CD4-positive, alpha-beta T cell treated with Interleukin-6 at 100 ng/mL for 8 hours (primary cell): ENCODE data around the gene NOS3.
"Not testable (repeated sequence)": the region's sequence is repeated elsewhere in the genome, so short reads cannot be mapped to it uniquely, and the experiment has no call there.

ENCODE experiments used
- DNase-seq: peaks from one replicate; pipeline ENCODE4 v3.0.0-alpha.2; 2020; ENCODE audit warnings: mixed read lengths, low spot score

Gene NOS3

DNA sequence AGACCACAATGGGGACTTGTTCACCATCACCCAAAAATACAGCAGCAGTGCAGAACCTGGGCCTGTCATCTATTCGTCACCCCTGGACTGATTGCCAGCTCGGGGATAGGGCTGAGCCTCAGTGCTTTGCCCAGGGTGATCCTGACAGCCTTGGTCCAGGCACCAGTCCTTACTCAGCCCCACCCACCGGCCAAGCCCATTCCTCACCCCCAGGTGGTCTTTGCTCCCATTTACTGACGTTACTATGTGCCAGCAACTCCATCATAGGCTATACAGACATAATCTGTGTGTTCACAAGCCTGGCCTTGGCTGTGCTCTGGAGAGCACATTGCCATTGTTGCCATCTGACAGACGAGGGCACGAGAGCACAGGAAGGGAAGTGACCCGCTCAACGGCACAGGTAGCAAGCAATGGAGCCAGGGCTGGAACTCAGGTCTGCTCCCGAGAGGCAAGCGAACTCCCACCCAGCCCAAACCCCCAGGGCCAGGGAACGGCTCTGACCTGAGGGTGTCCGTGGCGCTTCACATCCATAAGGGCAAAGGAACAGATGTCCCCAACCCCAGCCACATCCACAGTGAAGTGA is 26.6 kb downstream of the NOS3 start:
- DNase-seq: no peak

DNA sequence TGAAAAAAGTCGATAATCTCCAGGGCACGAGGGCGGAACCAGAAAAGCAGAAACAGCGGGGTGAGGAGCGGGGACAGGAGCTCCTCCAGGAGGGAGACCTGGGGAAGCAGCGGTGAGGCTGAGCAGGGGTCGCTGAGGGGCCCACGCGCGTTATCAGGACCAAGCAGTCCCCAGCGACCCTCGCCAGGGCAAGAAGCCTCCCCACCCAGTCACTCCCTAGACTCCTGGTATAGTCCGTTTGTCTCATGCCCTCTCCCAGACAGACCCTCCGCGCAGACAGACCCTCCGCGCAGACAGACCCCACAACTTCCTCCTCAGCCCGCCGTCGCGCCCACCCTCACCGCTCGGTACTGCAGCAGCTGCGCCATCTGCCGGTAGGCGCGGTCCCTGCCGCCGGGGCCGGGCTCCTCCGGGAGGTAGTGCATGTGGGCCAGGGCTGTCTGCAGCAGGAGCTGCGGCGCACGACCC is 27.2 kb downstream of the NOS3 start:
- DNase-seq: peak; percentile 76

DNA sequence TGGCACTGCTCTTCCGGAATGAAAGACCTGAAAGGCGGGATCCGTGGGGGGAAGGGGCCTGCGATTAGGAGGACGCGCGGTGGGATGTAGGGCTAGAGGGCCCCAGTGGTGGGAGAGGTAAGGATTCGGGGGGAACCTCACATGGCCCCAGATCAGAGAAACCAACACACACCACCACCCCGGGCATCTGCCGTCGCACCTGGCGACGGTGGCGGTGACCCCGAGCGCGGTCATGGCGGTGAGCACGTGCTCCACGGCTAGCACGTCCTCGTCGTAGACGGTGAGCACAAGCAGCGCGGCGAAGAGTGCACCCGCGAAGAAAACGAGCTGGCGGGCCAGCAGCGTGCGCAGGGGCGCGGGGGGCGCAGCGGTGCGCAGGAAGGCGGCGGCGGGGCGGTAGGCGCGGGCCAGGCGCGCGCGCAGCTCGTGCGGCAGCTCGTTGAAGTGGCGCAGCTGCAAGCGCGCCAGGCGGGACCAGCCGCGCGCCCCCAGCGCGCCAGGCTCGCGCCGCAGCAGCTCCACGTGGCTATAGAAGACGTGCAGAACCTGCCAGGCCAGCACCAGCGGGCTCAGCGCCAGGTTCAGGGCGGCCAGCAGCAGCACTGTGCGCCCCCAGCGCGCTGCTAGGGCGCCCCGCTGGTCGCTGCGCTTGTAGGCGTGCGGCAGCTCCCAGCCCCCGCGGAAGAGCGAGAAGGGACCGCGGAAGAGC is 27.8 kb downstream of the NOS3 start:
- DNase-seq: no peak

DNA sequence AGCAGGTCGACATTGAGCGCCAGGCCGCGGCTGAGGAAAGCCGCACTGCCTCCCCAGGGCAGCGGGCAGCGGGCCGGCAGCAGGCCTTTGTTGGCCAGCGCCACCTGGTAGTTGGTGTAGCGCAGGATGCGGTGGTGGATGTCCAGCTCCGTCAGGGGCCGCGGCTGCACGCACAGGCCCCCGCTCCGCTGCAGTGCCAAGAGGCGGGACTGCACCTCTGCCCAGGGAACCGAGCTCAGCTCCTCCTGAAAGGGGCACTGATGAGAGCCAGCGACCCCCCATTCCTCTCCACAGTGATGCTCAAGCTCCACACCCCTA is 28.3 kb downstream of the NOS3 start:
- no peak for DNase-seq

DNA sequence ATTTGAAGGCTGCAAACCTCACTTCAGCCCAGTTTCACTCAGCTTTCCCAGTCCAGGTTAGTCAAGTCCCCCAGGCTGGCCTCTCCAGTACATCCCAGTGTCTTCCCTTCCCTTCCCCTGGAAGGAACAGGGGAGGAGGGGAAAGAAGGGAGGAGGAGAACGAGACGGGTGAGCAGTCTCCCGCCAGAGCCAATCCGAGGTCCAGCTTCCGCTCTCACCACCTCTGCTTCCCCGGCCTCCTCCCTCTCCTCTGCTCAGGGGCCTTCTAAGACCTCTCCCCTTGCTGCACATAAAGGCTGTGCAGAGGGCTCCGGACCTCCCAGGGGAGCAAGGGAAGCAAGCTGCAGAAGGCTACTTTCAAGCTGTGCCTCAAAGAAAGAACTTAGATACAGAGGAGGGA is 29.4 kb downstream of the NOS3 start:
- DNase-seq: no peak

DNA sequence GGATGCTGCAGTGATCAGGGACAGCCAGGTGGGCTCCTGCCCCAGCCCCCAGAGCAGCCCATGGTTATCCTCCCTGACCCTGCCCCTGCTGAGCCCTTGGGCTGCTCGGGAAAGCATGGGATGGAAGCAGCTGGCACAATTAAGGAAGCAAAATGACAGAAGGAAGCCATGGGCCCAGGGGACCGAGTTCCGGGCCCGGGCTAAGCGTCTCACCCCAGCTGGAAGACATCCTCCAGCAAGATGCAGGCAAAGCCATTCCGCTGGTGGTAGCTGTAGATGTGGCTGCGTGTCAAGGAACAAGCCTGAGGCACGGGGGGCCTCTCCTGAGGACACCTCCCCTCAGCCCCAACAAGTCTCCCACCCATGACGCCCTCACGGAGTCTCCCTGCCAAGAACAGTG is 32.4 kb downstream of the NOS3 start:
- no peak for DNase-seq

DNA sequence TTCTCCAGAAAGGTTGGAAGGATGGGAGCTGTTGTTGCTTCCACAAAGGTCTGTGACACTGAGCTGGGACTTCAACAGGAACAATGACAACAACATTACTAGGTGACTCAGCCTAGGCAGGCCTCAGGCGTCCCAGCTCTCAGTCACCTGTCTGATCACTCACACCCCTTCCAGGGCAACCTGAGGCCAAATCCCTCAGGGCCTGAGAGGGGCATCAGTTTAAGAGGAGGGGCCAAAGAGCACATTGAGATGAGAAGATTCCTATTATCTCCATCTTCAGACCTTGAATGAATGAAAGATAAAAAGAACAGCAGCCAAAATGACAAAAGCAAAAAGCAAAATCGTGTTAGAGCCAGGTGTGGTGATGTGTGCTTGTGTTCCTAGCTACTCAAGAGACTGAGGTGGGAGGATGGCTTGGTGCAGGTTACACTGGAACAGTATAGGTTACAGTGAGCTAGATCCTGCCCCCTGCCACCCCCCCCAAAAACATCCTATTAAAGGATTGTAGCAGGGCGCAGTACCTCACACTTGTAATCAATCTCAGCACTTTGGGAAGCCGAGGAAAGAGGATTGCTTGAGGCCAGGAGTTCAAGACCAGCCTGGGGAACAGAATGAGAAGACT is 33.7 kb downstream of the NOS3 start, which contains the start of gene ATG9B:
ATG9B (minus strand) TSS at position 60 of the 622 bp plus-strand sequence. CDS start 71 bp downstream, outside the sequence.
- DNase-seq: no peak

DNA sequence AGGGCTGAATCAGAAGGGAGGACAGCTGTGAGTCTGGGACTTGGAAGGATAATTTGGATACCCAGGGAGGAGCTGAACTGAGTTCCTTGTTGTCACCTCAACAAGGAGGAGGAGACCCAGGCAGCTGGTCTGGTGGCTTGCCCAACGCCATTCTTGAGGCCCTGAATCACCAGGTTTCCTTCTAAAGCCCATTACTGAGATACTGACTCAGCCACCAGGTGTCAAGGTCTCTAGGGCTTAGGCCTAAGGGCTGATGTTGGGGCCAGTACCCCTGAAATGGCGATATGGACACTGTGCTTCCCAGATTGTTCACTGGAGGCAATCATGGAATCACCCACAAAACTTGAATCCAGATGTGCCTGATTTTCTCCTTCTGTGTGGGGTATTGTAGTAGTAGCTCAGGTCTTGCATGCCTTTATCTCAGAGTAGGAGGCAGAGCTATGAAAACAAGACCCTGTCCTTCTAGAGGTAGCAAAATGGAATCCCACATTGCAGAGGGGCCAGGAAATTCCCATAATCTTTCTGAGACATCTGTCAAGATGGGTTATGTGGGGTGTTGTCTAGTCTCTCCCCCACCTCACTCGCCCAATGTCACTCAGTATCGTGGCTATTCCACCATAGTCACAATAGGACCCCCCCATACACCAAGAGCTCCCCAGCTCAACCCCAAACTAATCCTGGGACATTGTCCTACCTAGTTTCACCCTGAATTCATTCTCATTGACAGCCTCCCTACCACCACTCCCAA is 35.3 kb downstream of the NOS3 start:
- no peak for DNase-seq

DNA sequence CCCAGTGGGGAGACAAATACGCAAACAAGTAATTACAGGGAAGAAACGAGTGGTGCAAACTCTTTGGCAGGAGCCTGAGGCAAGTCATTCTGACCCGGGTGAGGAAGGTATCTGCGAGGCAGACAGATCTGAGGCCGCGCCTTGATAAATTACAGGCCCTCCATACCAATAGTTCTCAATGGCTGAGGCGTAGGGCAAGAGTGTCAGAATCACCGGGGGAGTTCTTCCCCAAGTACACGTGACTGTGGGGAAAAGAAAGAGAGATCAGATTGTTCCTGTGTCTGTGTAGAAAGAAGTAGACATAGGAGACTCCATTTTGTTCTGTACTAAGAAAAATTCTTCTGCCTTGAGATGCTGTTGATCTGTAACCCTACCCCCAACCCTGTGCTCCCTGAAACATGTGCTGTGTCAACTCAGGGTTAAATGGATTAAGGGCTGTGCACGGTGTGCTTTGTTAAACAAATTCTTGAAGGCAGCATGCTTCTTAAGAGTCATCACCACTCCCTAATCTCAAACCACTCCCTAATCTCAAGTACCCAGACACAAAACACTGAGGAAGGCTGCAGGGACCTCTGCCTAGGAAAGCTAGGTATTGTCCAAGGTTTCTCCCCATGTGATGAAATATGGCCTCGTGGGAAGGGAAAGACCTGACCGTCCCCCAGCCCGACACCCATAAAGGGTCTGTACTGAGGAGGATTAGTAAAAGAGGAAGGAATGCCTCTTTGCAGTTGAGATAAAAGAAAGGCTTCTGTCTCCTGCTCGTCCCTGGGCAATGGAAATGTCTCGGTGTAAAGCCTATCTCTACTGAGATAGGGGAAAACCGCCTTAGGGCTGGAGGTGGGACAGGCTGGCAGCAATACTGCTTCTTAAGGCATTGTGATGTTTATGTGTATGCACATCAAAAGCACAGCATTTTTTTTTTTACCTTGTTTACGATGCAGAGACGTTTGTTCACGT is 36.2 kb downstream of the NOS3 start:
- DNase-seq: not testable (repeated sequence)

DNA sequence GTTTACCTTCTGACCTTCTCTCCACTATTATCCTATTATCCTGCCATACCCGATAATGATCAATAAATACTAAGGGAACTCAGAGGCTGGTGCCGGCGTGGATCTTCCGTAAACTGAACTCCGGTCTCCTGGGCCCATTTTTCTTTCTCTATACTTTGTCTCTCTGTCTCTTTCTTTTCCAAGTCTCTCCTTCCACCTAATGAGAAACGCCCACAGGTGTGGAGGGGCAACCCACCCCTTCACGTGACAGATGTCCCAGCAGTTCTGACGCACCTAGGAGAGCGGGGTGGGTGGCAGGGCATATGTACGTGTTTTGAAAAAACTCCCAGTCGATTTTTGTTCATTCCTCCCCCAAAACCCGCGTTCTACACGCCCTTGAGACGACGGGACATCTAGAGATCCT is 36.9 kb downstream of the NOS3 start:
- not testable (repeated sequence) for DNase-seq

DNA sequence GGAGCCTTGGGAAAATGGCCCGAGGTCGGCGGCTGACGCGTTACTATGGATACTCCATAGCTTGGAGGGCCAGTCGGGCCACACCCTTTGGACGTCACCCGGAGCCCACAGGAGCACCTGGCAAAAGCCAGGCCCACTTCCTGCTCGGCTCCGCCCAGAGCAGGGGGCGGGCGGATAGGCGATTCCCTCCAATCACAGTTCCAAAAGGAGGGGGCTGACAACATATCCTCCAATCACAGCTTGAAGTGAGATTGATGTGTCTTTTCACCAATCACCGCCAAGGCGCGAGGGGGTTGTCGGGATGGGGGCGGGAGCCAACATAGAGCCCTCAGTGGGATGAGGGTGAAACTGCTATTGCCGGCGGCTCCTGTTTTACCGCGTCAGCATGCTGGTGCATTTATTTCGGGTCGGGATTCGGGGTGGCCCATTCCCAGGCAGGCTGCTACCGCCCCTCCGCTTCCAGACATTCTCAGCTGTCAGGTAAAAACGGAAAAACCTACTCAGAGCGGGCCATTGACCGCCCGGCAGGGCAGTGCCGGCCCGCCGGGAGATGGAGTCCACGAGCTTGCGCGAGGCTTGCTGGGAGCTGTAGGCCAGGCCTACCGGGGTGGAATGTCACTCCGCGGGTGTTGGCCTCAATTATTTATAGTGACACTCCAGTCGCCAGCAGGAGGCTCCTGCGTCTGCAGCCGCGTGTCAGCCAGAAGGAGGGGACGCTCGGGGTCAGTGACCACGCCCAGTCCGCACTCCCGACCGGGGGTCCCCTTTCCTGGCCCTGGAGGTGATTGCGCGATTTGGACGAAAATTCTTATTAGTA is 37.5 kb downstream of the NOS3 start, which contains the start of gene ABCB8:
ABCB8 (plus strand) TSS at position 320 of the 817 bp plus-strand sequence; CDS start at position 386, 66 bp downstream.
- peak; percentile 98 for DNase-seq

DNA sequence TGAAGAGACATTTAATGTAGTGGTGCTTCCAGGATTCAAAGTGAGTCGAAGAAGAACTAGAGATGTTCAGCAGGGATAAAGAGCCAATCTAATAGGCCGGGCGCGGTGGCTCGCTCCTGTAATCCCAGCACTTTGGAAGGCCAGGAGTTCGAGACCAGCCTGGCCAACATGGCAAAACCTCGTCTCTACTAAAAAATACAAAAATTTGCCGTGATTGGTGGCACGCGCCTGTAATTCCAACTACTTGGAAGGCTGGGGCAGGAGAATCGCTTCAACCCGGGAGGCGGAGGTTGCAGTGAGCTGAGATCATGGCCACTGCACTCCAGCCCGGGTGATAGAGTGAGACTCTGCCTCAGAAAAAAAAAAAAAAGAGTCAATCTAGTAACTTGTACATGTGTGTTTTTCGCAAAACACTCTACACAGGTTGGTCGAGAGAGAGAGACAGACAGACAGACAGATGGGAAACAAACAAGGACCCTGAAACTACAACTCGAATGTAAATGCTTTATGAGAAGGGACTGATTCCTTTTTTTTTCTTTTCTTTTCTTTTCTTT is 38.2 kb downstream of the NOS3 start:
- DNase-seq: no peak

DNA sequence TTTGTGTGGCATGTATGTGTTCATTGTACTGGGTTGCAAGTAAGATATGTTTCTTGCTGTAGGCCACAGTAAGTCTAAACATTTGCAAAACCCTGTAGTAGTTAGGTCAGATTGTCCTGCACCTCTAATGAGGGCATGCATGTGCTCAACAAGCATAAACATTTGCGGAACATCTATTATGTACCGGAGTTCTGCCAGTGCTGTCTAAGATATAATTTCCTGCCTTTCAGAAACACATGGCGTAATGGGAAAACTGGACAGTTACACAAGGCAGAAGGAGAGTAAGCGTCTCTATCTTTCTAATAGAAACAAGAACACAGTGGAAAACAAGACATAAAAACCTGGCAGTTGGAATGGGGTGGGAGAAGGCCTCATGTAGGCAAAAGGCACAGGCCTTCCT is 40.2 kb downstream of the NOS3 start:
- DNase-seq: no peak

DNA sequence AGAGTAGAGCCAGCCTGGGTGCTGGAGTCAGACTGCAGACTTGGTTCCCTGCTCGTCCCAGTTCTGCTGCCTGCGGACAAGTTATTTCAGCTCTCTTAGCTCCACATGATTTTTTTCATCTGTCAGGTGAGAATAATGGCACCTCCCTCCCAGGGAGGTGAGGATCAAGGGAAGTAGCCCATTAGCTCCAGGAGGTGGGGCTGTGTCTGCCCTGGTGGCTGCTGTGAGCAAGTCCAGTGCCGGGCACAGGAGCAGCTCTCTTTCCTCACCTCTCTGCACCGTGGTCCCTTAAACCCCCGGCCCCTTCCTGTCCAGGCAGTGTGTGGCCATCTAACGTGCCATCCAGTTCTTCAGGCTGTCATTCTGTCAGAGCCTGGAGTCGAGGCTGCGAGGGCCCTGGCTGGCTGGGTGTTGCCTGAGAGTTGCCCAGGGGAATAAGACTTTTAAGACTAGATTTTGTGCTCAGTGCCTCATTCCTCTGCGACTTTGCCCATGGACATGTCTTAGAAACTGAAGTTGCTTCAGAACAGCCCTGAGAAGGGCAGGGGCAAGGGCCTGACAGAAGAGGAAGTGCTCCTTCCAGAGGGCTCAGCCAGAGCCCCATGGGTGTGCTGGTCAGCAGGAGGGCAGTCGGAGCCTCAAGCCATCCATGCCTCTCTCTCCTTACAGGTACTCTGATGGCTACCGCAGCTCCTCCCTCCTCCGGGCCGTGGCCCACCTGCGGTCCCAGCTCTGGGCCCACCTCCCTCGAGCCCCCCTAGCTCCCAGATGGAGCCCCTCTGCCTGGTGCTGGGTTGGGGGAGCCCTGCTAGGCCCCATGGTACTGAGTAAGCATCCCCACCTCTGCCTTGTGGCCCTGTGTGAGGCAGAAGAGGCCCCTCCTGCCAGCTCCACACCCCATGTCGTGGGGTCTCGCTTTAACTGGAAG is 42.4 kb downstream of the NOS3 start:
- no peak for DNase-seq

DNA sequence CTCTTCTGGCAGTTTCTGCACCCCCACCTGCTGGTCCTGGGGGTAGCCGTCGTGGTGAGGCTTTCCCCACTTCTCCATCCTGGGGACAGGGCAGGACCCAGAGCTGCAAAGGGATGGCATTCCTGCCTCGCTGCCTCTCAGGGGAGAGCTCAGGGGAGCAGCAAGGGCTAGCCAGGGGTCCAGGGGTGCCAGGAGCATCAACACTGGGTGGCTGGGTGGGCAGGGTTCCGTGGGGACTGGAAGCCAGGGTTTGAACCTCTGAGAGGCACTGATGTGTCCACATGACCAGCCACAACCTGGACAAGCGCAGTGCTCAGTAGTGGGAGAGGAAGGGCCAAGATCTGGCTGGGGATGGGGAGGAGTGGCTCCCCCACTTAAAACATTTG is 43.0 kb downstream of the NOS3 start:
- DNase-seq: no peak

DNA sequence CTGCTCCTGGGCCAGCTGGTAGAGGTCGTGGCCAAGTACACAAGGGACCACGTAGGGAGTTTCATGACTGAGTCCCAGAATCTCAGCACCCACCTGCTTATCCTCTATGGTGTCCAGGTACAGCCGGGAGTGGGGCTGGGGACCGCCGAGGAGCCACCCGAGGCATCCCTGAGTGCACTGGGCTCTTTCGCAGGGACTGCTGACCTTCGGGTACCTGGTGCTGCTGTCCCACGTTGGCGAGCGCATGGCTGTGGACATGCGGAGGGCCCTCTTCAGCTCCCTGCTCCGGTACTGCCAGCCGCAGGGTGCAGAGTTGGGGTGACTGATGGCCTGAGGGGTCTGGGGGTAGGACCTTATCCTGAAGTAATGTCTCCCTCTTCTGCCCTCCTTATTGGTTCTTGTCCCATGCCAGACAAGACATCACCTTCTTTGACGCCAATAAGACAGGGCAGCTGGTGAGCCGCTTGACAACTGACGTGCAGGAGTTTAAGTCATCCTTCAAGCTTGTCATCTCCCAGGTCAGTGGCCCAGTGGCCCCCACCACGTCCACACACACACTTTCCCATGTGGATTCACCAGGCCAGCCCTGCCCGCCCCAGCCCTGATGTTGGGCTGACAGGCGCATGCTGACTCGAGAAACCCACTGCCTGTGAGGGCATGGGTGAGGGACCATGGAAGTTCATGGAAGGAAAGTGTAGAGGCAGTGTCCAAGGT is 43.7 kb downstream of the NOS3 start:
- no peak for DNase-seq

DNA sequence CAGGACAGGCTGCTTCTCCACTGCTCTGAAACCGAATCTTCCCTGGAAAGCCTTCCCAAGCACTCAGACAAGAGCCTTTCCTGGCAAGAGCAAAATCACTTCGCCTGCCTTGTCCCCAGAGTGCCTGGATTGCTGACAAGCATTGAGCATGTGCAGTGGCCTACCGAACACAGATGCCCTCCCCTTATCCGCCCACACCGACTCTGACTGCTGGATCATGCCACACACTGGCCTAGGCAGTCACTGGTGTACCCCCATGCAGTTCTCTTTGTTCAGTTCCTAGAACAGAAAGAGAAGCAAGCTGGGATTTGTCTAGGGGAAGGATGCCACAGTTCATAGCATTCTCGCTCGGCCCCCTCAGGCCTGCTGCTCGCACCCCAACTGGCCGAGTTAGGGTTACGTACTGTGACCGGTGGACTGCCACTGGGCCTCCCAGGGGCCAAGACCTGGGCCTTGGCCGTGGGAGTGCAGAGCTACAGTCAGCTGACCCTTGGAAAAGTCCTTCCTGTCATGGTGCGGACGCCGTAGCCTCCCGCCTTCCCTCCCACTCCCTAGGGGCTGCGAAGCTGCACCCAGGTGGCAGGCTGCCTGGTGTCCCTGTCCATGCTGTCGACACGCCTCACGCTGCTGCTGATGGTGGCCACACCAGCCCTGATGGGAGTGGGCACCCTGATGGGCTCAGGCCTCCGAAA is 44.4 kb downstream of the NOS3 start:
- no peak for DNase-seq

DNA sequence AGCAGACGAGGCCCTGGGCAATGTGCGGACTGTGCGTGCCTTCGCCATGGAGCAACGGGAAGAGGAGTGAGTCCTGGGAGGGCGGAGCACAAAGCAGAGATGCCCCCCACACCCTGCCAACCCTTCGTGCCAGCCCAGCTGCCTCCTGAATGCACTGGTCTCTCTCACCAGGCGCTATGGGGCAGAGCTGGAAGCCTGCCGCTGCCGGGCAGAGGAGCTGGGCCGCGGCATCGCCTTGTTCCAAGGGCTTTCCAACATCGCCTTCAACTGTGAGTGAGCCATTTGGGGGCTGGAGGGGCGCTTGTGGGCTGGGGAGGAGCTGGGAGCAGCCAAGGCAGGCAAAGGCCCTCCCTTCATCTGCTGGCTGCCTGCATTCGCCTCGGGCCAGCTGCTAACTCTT is 45.1 kb downstream of the NOS3 start:
- no peak for DNase-seq
